Colonic mucosa (tissue), 4 donors: ENCODE measurements around the gene LPAR2. TPM values are rescaled to one million over a fixed set of nuclear protein-coding genes. Genes with fewer than 3 reads are reported as not detected.
A peak's percentile ranks its signal among the peaks of the same experiment; 100 is the strongest.

ENCODE experiments used
- DNase-seq: peaks from one replicate; pipeline ENCODE4 v3.0.0-alpha.2; 2020
- H3K27ac ChIP-seq: fragments of 200-600 bp; one replicate; pipeline ENCODE4 v1.8.0; 2021
- H3K27me3 ChIP-seq: fragments of 200-600 bp; one replicate; pipeline ENCODE4 v1.8.0; 2021
- H3K36me3 ChIP-seq: fragments of 200-600 bp; one replicate; pipeline ENCODE4 v1.8.0; 2021
- H3K4me1 ChIP-seq: fragments of 200-600 bp; one replicate; pipeline ENCODE4 v1.8.0; 2021; ENCODE audit warnings: mild to moderate bottlenecking
- H3K4me3 ChIP-seq: fragments of 200-600 bp; one replicate; pipeline ENCODE4 v1.8.0; 2021
- H3K9ac ChIP-seq, 2 donors: one replicate each; pipeline ENCODE4 v1.7.0; 2013; ENCODE audit warnings: control low read depth in 2 of 2, low read depth in 2 of 2, low read length in 2 of 2
- H3K9me3 ChIP-seq: fragments of 200-600 bp; one replicate; pipeline ENCODE4 v1.8.0; 2021
- CTCF ChIP-seq: fragments of 200-600 bp; IDR thresholded peaks from one replicate; pipeline ENCODE4 v1.8.0; 2022; ENCODE audit warnings: antibody characterized with exemption, mild to moderate bottlenecking
- intact Hi-C: fragments of 100-400 bp; cut with DNase I; formaldehyde crosslinking; loops from one replicate; pipeline ENCODE4 v1.14.1; 2022
- total RNA-seq, 2 donors: library from RNA; stranded (reverse); fragmentation: NEBNext Ultra II Directional in 1 of 2; extraction: Animal tissue kit (Norgen Biotek cat#: 25700) in 1 of 2; gene quantifications; one replicate each; pipeline ENCODE4 v1.2.1, GENCODE V29; 2021
- donor health status: healthy.
- donor health status: DM: no; HTN: no; CAD: no.
- donor health status: DM: no; HTN: no; CAD: no.

Gene LPAR2
- total RNA-seq, 2 donors from 2014 or later = 16.6 to 22.6 TPM

GRCh38 chr19:19645233-19645870 is 17.3 kb upstream of the LPAR2 start:
- Histone ChIP-seq H3K36me3 (peaks cover 4% of the 10 kb centered on the region), H3K27me3 (no peaks in the 10 kb centered on the region), H3K9me3 (no peaks in the 10 kb centered on the region), H3K4me3 (no peak overlapping the region), H3K27ac (no peak overlapping the region), H3K4me1 (no peaks in the 10 kb centered on the region), H3K9ac (no peak overlapping the region)
- intact Hi-C loops = loop anchor here (2.0 kb wide), 1 partner anchor 113 kb away; no protein-coding TSS in a partner anchor
- DNase-seq = no peak
- no peak for TF ChIP-seq CTCF

GRCh38 chr19:19644054-19644388 is 16.0 kb upstream of the LPAR2 start:
- no peaks in the 10 kb centered on the region for H3K27me3 ChIP-seq
- TF ChIP-seq CTCF = no peak
- intact Hi-C loops = loop anchor here (2.0 kb wide), 1 partner anchor 111 kb away; no protein-coding TSS in a partner anchor
- peak overlapping the region; percentile 67 for H3K27ac ChIP-seq
- no peaks in the 10 kb centered on the region for H3K9me3 ChIP-seq
- H3K4me1 ChIP-seq = no peaks in the 10 kb centered on the region
- peaks cover 4% of the 10 kb centered on the region for H3K36me3 ChIP-seq
- DNase-seq = no peak
- peak overlapping the region; percentile 86 to 93 for H3K9ac ChIP-seq
- peak overlapping the region; percentile 75 for H3K4me3 ChIP-seq

GRCh38 chr19:19643158-19644053 is 15.4 kb upstream of the LPAR2 start, which contains the start of gene GMIP:
GMIP (minus strand) TSS chr19:19643657; CDS start chr19:19643529, 128 bp downstream.
- TF ChIP-seq CTCF = peak; percentile 80
- no peaks in the 10 kb centered on the region for H3K9me3 ChIP-seq
- H3K4me1 ChIP-seq = no peaks in the 10 kb centered on the region
- DNase-seq = peak; percentile 92
- peak within 1 kb of the TSS; percentile 86 to 93 for H3K9ac ChIP-seq
- H3K27me3 ChIP-seq = no peaks in the 10 kb centered on the region
- H3K4me3 ChIP-seq = peak within 1 kb of the TSS; percentile 75
- intact Hi-C loops = loop anchor here (2.0 kb wide), 1 partner anchor 111 kb away; no protein-coding TSS in a partner anchor
- peak within 1 kb of the TSS; percentile 67 for H3K27ac ChIP-seq
- H3K36me3 ChIP-seq = peaks cover 4% of the 10 kb centered on the region

- H3K27ac ChIP-seq = peak overlapping the region; percentile 67
Measured at GRCh38 chr19:19642506-19643157, 14.6 kb upstream of the LPAR2 start.

More at GRCh38 chr19:19642506-19643157, 14.6 kb upstream of the LPAR2 start:
- Histone ChIP-seq H3K4me3 (peak overlapping the region; percentile 75), H3K9me3 (no peaks in the 10 kb centered on the region), H3K4me1 (no peaks in the 10 kb centered on the region), H3K27me3 (no peaks in the 10 kb centered on the region), H3K9ac (peak overlapping the region; percentile 86 to 93), H3K36me3 (peaks cover 4% of the 10 kb centered on the region)
- TF ChIP-seq CTCF = no peak
- intact Hi-C loops = no loop called here
- DNase-seq = no peak
